DMS53 (cell line): ENCODE results near the gene CFAP46.

ENCODE experiments used
- DNase-seq: peaks from one replicate; lab custom pipeline; 2025; lab: John Stamatoyannopoulos, UW

Gene CFAP46

DNA sequence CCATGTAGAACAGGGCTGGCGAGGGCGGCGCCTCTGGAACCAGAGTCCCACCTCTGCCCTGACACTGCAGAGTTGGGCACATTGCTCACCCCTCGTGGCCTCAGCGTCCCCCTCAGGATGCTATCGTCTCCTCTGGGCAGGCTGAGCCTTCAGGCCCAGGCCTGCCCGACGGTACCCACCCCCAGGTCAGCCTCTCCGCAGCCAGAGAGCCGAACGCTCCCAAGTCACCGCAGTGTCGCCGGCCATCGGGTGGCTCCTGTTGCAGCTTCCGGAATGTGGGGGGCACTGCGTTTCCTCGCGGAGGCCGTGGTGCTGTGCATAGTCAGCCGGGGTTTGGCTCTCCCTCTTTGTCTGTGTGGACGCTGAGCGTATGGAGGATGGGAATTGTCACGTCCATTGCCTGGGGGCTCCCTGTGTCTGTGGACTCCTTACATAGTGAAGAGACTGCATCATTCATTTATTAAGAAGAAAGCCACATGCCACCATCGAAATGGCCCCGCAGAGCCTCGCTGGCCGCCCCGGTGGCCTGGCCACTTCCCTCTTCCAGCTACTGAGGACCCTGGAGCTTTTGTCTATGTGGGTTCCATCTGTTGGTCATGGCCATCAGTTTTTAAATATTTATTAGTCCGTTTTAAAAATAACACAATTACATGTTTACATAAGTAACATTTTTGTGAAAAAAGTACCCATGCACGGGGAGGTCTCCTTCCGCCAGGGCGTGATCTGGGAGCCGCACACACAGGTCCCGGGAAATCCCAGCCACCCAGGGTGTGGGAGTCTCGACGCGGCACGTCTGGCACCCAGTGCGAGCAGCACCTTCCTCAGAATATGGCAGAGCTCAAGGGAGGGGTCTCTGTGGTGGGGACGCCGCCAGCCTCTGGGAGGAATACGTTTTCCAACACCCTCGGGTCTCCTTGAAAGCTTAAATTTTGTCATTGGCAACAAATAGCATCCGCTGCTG, 172.0 kb downstream of the CFAP46 start:
- DNase-seq = no peak

DNA sequence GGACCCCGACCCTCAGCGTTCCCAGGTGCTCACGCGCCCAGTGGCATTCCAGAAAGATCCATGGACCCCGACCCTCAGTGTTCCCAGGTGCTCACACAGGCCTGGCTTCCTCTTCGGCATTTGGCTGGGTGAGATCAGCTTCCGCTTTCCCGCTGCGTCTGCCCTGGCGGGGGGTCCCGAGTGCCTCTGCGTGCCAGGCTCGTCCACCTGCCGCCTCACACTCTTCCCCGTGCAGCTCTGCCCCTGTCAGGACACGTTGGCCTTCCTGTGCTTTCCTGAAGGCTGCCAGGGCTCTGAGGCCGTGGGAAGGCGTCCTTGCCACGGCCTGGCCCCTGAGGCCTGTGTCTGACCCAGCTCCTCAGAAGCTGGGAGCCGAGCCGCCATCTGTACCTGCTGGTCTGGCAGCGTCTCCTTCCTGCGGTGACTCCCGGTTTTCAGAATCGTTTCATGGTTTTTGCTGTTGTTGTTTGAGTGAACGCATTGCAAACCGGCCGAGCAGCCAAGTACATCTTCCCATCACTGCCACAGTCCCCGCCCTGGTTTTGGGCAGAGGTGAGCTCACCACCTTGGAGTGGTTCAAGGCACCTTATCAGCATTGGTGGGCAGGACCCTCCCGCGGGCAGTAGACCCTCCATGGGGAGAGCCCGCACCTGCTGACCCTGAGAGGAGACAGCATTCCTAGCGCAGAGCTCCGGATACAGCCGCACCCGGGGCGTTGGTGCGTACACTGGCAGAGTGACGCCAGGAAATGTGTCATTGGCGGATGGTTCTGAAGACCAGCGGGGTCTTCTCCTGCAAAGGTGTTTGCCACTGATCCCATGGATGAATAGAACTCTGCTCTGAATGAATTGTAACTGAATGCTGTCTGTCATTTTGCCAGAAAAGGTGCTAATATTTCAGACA, 173.8 kb downstream of the CFAP46 start:
- DNase-seq = no peak

GRCh38 chr10:132766291-132766690, 176.1 kb downstream of the CFAP46 start:
- DNase-seq = no peak

DNA sequence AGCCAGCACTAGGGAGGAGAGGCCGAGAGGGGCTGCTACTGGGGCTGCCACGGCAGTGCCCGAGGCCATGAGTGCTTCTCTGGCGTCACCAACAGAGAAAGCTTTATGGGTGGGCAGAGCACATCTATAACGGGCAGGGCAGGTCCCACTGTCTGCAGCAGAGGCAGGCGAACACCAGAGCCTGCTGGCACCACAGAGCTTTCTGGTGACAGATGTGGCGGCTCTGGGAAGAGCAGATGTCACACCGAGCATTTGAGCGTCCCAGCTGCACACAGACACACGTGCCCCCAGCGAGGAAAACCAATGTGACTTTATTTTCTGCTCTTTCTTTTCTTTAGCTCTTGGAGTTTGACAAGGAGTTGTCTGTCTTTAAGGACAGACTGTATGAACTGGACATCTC, 176.9 kb downstream of the CFAP46 start:
- no peak for DNase-seq

DNA sequence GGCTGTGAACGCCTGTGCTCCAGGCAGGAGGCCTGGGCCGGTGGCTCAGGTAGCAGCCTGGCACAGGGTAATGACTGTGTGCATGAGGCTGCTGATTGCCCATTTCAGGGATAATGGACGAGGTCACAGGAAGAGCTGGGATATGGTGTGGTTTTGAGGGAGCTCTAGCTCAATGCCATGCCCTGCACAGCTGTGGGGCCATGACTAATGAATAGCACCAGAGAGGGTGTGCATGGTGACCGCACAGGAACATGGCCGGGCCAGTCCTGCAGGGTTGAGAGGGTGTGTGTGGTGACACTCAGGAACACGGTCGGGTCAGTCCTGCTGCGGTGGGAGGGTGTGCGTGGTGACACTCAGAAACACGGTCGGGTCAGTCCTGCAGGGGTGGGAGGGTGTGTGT, 178.3 kb downstream of the CFAP46 start:
- no peak for DNase-seq

GRCh38 chr10:132763545-132763944, 178.8 kb downstream of the CFAP46 start:
- DNase-seq = no peak

GRCh38 chr10:132762267-132762666, 180.1 kb downstream of the CFAP46 start:
- DNase-seq = no peak

DNA sequence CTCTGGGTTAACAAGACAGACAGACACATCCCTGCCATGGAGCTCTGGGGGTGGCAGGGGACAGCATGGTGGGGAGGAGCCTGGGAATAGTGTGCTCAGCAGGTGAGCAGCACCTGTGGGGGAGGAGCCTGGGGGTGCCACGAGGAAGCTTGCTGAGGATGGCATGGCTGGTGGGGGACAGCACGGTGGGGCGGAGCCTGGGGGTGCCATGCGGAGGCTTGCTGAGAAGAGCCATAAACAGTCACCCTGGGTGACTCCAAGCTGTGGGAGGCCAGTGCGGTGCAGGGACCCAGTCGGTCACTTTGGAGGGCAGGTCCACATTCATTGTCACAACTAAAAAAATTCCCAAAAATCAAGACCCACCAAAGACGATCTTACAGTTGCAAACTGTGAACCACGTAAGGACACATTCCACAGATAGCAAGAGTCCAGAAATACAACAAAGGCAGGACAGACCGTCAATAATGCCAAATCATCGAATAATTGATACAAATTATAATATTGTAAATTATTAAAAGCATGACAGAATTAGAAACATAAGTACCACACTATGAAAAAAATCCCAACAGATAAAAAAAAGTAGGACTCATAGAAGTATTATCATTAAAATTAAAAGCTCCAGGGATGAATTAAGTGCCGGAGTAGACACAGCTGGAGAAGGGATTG, 180.8 kb downstream of the CFAP46 start:
- no peak for DNase-seq

GRCh38 chr10:132758865-132759264, 183.5 kb downstream of the CFAP46 start:
- no peak for DNase-seq
